ENCODE results near the gene CHCHD3. TPM values are rescaled to one million over a fixed set of nuclear protein-coding genes. Genes with fewer than 3 reads are reported as not detected.

CHCHD3 gene
- total RNA-seq, 1 donor, result 104 TPM

- H3K4me3 ChIP-seq (ENCODE audit: low read depth, low read length), result no peak overlapping the region
- no peak for DNase-seq (ENCODE audit: low read depth)
- TF ChIP-seq CTCF (IDR thresholded peaks at IDR 0.05; ENCODE audit: insufficient read depth, low read depth, low read length), result no peak
Observed at GRCh38 chr7:132854238-132854637, 227.7 kb downstream of the CHCHD3 start.

GRCh38 chr7:132847376-132847775 is 234.5 kb downstream of the CHCHD3 start:
- no peak overlapping the region for H3K4me3 ChIP-seq (ENCODE audit: low read depth, low read length)
- no peak for DNase-seq (ENCODE audit: low read depth)
- no peak for TF ChIP-seq CTCF (IDR thresholded peaks at IDR 0.05; ENCODE audit: insufficient read depth, low read depth, low read length)

- TF ChIP-seq CTCF (IDR thresholded peaks at IDR 0.05; ENCODE audit: insufficient read depth, low read depth, low read length), result no peak
- no peak overlapping the region for H3K4me3 ChIP-seq (ENCODE audit: low read depth, low read length)
- DNase-seq (ENCODE audit: low read depth), result no peak
Observed at GRCh38 chr7:132846086-132846485, 235.8 kb downstream of the CHCHD3 start.

GRCh38 chr7:132842478-132842877 is 239.4 kb downstream of the CHCHD3 start:
- no peak overlapping the region for H3K4me3 ChIP-seq (ENCODE audit: low read depth, low read length)
- DNase-seq (ENCODE audit: low read depth), result no peak
- no peak for TF ChIP-seq CTCF (IDR thresholded peaks at IDR 0.05; ENCODE audit: insufficient read depth, low read depth, low read length)

- DNase-seq (ENCODE audit: low read depth), result no peak
- TF ChIP-seq CTCF (IDR thresholded peaks at IDR 0.05; ENCODE audit: insufficient read depth, low read depth, low read length), result no peak
- H3K4me3 ChIP-seq (ENCODE audit: low read depth, low read length), result no peak overlapping the region
Observed at GRCh38 chr7:132840199-132840598, 241.7 kb downstream of the CHCHD3 start.

- no peak for DNase-seq (ENCODE audit: low read depth)
- H3K4me3 ChIP-seq (ENCODE audit: low read depth, low read length), result no peak overlapping the region
- no peak for TF ChIP-seq CTCF (IDR thresholded peaks at IDR 0.05; ENCODE audit: insufficient read depth, low read depth, low read length)
Observed at GRCh38 chr7:132838313-132838712, 243.6 kb downstream of the CHCHD3 start.

- TF ChIP-seq CTCF (IDR thresholded peaks at IDR 0.05; ENCODE audit: insufficient read depth, low read depth, low read length), result no peak
- DNase-seq (ENCODE audit: low read depth), result peak; percentile 81
- no peak overlapping the region for H3K4me3 ChIP-seq (ENCODE audit: low read depth, low read length)
Observed at GRCh38 chr7:132837529-132837928, 244.4 kb downstream of the CHCHD3 start.

Measured in fibroblast of villous mesenchyme (primary cell).